ENCODE data around the gene FBXL7. TPM values are rescaled to one million over a fixed set of nuclear protein-coding genes. Genes with fewer than 3 reads are reported as not detected.

FBXL7 gene
- total RNA-seq, 1 experiment from 2014 or later = not detected

DNA sequence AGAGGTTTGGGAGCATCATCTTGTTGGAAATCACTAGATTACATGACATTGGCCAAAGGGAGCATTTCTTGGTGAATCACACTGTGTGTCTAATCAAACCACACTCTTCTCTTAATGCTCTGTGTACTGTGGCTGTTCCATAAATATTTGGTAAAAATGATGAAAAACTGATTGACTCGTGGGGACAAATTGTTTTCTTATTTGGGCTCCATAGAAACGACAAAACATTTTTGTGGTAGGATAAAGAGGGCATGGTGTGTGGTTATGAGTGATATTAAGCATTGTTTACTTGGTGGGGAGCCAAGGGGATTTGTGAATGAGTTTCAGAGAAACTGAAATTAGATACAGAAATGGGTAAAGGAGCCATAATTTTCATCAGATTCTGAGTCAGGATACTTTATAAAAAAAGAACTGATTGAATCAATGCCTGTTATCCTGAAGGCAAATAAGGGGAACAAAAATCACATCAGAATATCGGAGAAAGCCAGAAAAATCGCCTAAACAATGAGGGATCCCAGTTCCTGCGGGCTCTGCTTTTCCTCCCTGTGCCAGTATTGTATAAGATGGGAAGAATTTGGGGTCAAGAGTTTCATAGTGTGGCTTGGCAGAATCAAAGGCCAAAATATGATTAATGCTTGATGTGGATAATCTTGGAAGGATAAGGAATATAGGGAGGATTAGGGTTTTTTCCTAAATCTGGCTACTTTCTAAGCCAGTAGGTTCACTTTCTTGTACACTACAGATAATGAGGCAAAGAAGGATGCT is 33.3 kb downstream of the FBXL7 start:
- no peak overlapping the region for H3K27ac Mint-ChIP-seq (ENCODE audit: low read depth, unreplicated experiment)
- H3K4me1 Mint-ChIP-seq (ENCODE audit: insufficient read depth, unreplicated experiment) = no peaks in the 10 kb centered on the region
- H3K4me3 Mint-ChIP-seq (ENCODE audit: unreplicated experiment) = no peak overlapping the region
- no peaks in the 10 kb centered on the region for H3K36me3 Mint-ChIP-seq (ENCODE audit: insufficient read depth, unreplicated experiment)
- TF ChIP-seq, protein P1, sequence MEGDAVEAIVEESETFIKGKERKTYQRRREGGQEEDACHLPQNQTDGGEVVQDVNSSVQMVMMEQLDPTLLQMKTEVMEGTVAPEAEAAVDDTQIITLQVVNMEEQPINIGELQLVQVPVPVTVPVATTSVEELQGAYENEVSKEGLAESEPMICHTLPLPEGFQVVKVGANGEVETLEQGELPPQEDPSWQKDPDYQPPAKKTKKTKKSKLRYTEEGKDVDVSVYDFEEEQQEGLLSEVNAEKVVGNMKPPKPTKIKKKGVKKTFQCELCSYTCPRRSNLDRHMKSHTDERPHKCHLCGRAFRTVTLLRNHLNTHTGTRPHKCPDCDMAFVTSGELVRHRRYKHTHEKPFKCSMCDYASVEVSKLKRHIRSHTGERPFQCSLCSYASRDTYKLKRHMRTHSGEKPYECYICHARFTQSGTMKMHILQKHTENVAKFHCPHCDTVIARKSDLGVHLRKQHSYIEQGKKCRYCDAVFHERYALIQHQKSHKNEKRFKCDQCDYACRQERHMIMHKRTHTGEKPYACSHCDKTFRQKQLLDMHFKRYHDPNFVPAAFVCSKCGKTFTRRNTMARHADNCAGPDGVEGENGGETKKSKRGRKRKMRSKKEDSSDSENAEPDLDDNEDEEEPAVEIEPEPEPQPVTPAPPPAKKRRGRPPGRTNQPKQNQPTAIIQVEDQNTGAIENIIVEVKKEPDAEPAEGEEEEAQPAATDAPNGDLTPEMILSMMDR (IDR thresholded peaks at IDR 0.05; ENCODE audit: unreplicated experiment) = no peak
- no peak for DNase-seq (ENCODE audit: unreplicated experiment)
- H3K9me3 Mint-ChIP-seq (ENCODE audit: unreplicated experiment) = no peaks in the 10 kb centered on the region
- CTCF ChIA-PET = no interaction called here
- intact Hi-C loops (cut with micrococcal nuclease) = no loop called here
- peaks cover 12% of the 10 kb centered on the region for H3K27me3 Mint-ChIP-seq (ENCODE audit: insufficient read depth, unreplicated experiment)
- BruUV-seq (replicated peaks) = no TSS peak
- POLR2A ChIA-PET = no interaction called here

GRCh38 chr5:15535938-15536337 is 36.0 kb downstream of the FBXL7 start:
- Mint-ChIP-seq H3K4me3 (ENCODE audit: unreplicated experiment) (no peak overlapping the region), H3K4me1 (ENCODE audit: insufficient read depth, unreplicated experiment) (no peaks in the 10 kb centered on the region), H3K27ac (ENCODE audit: low read depth, unreplicated experiment) (no peak overlapping the region), H3K27me3 (ENCODE audit: insufficient read depth, unreplicated experiment) (peaks cover 9% of the 10 kb centered on the region), H3K36me3 (ENCODE audit: insufficient read depth, unreplicated experiment) (no peaks in the 10 kb centered on the region), H3K9me3 (ENCODE audit: unreplicated experiment) (no peaks in the 10 kb centered on the region)
- ChIA-PET POLR2A (no interaction called here), CTCF (no interaction called here)
- TF ChIP-seq, protein P1 (IDR thresholded peaks at IDR 0.05; ENCODE audit: unreplicated experiment) = no peak
- no TSS peak for BruUV-seq (replicated peaks)
- DNase-seq (ENCODE audit: unreplicated experiment) = no peak
- intact Hi-C loops (cut with micrococcal nuclease) = no loop called here

- BruUV-seq (replicated peaks) = no TSS peak
- H3K4me1 Mint-ChIP-seq (ENCODE audit: insufficient read depth, unreplicated experiment) = no peaks in the 10 kb centered on the region
- intact Hi-C loops (cut with micrococcal nuclease) = no loop called here
- POLR2A ChIA-PET = no interaction called here
- H3K9me3 Mint-ChIP-seq (ENCODE audit: unreplicated experiment) = no peaks in the 10 kb centered on the region
- H3K27me3 Mint-ChIP-seq (ENCODE audit: insufficient read depth, unreplicated experiment) = peaks cover 9% of the 10 kb centered on the region
- CTCF ChIA-PET = interaction anchor here (0.6 kb wide), 1 partner anchor 449 kb away, joined by 3 read pairs; no protein-coding TSS in a partner anchor
- no peak for DNase-seq (ENCODE audit: unreplicated experiment)
- no peaks in the 10 kb centered on the region for H3K36me3 Mint-ChIP-seq (ENCODE audit: insufficient read depth, unreplicated experiment)
- H3K27ac Mint-ChIP-seq (ENCODE audit: low read depth, unreplicated experiment) = no peak overlapping the region
- no peak overlapping the region for H3K4me3 Mint-ChIP-seq (ENCODE audit: unreplicated experiment)
- TF ChIP-seq, protein P1 (IDR thresholded peaks at IDR 0.05; ENCODE audit: unreplicated experiment) = no peak
Measured at GRCh38 chr5:15538516-15538915, 38.5 kb downstream of the FBXL7 start.

GRCh38 chr5:15539951-15540350 is 40.0 kb downstream of the FBXL7 start:
- DNase-seq (ENCODE audit: unreplicated experiment) = no peak
- intact Hi-C loops (cut with micrococcal nuclease) = no loop called here
- Mint-ChIP-seq H3K4me1 (ENCODE audit: insufficient read depth, unreplicated experiment) (no peaks in the 10 kb centered on the region), H3K27me3 (ENCODE audit: insufficient read depth, unreplicated experiment) (peaks cover 9% of the 10 kb centered on the region), H3K4me3 (ENCODE audit: unreplicated experiment) (no peak overlapping the region), H3K36me3 (ENCODE audit: insufficient read depth, unreplicated experiment) (no peaks in the 10 kb centered on the region), H3K27ac (ENCODE audit: low read depth, unreplicated experiment) (no peak overlapping the region), H3K9me3 (ENCODE audit: unreplicated experiment) (no peaks in the 10 kb centered on the region)
- CTCF ChIA-PET = interaction anchor here (0.6 kb wide), 1 partner anchor 68 kb away, joined by 3 read pairs; no protein-coding TSS in a partner anchor
- BruUV-seq (replicated peaks) = no TSS peak
- POLR2A ChIA-PET = no interaction called here
- TF ChIP-seq, protein P1 (IDR thresholded peaks at IDR 0.05; ENCODE audit: unreplicated experiment) = no peak
